AML-193 (cell line): Measurements from ENCODE around the gene KLHL33.
"Not testable (repeated sequence)": the region's sequence is repeated elsewhere in the genome, so short reads cannot be mapped to it uniquely, and the experiment has no call there.

Experiments used
- DNase-seq, 2 experiments: peaks; one replicate each; lab custom pipeline; 2025; lab: John Stamatoyannopoulos, UW

The KLHL33 gene

DNA sequence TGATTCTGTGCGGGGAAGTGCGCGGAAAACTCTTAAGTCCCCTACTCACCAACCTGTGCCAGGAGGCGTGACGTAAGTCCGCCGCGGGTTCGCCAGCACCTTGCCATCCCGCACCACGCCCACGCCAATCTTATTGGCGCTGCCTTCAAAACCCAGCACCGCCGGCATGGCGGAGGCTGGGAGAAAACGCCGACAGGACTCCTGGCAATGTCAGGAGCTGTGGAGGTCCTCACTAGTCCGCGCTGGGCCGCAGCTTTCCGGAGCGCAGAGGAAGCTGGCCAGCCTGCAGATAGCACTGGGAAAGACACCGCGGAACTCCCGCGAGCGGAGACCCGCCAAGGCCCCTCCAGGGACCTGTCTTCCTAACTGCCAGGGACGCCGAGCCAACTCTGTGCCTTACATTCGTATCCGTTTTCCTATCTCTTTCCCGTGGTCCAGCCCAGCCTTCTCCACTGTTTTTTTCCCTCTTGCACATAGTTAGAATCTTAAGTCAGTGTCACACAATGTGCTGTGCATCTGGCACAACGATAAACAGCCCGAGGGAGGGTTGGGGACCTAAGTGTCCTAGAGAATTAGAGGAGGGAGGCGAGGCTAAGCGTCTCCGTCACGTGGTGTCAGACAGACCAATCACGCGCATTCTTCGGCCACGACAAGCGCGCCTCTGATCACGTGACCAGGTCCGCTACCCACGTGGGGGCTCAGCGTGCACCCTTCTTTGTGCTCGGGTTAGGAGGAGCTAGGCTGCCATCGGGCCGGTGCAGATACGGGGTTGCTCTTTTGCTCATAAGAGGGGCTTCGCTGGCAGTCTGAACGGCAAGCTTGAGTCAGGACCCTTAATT lies 18.8 kb upstream of the KLHL33 start, which contains the start of the genes APEX1 and OSGEP:
Gene APEX1, plus strand, starts transcription at position 711 of the 839 bp plus-strand sequence. CDS start 420 bp downstream, outside the sequence.
Gene OSGEP, minus strand, starts transcription at position 297 of the 839 bp plus-strand sequence. Its CDS starts 129 bp downstream, at position 168.
- peak; percentile 96 to 97 for DNase-seq

DNA sequence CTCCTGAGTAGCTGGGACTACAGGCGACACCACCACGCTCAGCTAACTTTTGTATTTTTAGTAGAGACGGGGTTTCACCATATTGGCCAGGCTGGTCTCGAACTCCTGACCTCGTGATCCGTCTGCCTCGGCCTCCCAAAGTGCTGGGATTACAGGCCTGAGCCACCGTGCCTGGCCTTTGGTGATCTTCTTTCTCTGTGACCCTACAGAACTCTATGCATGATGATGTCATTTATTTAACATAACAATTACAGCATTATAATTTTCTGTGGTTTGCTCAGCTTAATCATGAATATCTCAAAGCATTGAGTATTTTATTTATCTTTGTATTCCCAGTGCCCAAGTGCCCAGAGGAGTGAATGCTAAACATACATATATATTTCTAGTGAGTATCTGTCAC lies 16.9 kb upstream of the KLHL33 start:
- DNase-seq = not testable (repeated sequence)

DNA sequence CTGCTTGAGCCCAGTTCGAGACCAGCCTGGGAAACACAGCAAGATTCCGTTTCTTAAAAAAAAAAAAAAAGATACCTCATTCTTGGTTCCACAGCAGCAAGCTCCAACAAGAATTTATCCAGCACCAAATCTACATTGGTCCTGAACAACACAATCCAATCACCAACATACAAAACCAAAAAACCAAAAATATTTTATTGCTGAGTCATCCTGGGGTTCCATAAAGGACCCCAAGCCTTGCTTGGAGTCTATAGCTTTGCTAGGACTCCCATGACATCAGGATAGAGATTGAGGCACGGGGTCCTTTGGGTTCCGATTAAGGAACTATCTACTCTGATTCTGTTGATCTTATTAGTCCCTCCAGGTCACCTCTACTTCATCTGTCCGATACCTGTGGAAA lies 10.9 kb upstream of the KLHL33 start:
- no peak for DNase-seq

DNA sequence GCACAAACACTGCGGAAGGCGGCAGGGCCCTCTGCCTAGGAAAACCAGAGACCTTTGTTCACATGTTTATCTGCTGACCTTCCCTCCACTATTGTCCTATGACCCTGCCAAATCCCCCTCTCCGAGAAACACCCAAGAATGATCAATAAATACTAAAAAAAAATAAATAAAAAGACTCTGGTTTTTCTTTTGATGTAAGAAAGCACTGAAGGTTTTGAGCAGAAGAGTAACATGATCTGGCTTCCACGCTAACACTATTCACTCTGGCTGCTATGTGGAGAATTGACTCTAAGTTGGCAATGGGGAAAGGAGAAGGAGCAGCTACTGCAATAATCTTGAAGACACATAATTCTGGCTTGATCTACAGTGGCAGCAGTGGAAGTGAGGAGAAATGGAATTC lies 7.7 kb upstream of the KLHL33 start:
- not testable (repeated sequence) for DNase-seq

DNA sequence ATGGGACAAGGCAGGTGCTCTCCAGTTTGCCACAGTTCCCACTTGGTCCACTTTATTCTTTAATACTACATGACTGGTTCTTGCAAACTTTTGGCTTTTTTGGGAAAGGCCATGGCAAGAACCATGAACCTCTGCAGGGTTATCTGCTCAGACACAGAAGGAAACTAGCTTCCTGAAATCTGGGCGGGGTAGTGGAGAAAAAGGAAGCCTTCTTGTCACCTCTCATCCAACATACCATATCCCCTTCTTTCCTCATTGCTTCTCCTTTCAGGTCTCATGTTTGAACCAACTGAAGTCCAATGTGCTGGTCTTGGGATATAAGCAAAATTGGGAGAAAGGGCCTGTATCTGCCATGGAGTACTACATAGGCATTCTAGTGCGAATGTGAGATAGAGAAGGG lies 5.5 kb upstream of the KLHL33 start:
- no peak for DNase-seq

DNA sequence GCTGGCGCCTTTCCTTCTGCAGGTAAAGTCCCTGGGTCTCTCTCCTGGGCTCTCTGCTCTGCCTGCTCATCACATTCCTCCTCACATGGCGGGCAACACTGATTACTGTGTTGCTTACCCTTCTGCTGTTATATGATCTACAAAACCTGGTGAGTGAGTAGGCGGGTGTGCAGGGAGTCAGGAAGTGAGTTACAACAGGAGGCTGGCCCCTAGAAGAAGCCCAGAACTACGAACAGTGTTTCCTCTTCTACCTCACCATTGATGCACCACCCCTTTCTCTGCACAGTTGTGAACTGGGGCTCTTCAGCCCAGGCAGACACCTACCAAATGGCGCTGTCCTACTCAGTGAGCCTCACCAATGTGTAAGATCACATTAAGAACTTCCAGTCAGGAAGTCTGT lies 4.9 kb upstream of the KLHL33 start:
- DNase-seq = no peak

DNA sequence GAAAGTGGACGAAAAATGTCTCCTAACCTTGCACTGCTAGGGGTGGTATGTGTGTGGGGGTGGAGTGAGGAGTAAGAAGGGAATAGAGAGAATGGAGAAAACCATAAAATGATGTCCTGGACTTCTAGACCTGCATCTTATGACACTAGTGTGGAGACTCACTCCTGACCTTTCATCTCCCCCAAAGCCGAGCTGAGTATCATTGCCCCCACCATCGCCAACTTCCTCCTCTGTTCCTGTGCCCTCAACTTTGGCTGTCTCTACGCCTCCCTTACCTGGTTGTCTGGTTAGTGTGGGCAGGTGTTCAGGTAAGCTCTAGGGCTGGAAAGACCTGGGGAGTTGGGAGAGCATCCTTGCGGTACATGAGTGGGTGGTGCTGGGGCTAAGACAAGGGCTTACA lies 4.5 kb upstream of the KLHL33 start:
- no peak for DNase-seq

DNA sequence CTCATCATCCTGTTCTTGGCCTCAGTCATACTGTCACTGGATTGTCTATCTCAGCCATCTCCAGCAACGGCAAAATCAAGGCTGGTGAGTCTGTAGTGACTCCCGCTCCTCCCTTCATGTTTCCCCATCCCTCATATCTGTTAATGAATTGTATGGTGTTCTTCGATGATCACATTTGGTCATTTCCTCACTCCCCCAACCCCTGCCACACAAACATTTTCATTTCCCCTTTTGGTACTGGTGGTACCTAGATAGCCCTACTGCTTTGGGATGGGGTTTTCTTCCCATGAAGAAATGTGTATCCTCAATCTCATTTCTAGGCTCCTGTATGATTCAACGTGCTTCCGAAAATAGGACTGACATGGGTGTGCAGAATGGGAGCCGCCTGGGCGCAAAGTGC lies 2.7 kb upstream of the KLHL33 start:
- no peak for DNase-seq

DNA sequence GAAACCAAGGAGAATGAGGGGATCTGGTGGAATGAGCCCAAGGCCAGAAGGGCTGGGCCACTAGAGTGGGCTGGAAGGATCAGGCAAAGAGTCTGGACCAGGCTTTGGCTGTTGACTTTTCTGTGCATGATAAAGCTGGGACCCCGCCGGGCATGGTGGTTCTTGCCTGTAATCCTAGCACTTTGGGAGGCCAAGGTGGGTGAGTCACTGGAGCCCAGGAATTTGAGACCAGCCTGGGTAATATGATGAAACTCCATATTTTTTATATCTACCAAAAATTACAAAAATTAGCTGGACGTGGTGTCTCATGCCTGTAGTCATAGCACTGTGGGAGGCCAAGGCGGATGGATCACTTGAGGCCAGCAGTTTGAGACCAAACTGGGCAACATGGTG lies 393 bp upstream of the KLHL33 start:
- DNase-seq = no peak

DNA sequence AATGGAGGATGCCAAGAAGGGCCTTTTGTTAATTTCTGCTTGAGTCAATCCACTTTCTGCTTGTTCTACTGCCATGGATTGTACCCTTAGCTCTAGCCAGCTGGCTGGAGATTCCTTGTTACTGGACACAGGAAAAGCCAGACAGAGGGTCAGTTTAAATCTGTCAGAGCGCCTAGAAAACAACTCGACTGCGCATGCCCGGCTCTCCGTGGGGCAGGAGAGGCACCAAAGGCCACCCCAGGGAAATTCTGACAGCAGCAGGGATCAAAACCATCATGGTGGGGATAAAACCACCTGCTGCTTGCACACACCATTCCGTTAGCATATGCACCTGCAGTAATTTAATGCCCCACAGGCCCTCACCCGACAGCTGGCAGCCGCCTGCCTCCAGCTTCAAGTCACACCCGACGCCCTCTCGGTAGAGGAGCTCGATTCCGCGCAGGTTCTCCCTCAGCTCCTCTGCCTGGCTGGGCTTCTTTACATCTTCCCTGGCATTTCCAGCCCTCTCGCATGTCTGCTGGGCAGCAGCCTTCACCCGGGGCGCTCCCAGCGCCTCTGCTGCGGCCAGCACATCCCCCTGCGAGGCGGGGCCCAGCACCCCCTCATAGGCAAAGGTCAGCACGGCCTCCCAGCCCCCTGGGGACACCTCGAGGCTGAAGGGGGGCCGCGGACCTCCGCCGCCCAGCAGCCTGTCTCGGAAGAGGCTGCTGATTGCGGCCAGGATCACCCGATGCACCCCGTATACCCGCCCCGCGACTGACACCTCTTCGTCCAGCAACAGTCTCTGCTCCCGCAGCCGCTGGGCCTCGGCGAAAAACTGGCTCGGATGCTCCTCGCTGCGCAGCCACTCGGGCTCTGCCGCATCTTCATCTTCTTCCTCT lies 1.0 kb downstream of the KLHL33 start:
- DNase-seq = no peak

DNA sequence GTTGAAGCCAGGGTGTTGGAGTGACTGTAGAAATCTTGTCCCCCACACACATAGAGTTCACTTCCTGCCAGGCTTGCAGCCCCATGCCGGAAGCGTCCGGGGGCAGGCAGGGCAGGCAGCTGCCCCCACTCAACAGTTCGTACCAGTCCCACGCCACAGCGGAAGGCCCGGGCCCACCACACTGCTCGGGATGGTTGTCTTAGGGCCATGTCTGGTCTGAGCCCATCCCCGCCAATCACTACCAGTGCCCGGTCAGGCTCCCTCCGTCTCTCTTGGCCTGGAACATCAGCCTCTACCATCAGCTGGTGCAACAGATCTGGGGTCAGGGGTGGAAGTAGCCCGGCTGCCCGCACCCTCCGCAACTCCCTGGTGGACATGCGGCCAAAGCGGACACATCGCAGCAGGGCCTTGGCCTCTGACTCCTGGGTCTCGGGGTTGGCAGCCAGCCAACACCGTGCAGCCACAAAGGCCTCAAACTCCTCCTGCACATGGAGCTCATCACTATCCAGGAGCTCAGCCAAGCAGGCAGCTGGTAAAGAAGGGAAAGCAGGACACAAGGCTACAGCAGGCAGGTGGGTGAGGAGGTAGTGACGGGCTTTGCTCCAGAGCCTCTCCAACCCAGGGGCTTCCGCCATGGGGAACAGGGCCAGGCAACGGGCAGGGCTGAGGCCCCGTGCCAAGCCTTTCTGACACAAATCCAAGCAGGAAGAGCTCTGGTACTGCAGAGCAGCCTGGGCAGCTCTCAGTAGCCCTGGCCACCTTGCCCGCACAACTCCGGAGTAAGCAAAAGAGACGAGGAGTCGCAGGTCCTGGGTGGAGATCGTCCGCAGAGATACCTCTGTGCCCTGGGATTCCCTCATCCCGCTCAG lies 5.9 kb downstream of the KLHL33 start:
- no peak for DNase-seq

DNA sequence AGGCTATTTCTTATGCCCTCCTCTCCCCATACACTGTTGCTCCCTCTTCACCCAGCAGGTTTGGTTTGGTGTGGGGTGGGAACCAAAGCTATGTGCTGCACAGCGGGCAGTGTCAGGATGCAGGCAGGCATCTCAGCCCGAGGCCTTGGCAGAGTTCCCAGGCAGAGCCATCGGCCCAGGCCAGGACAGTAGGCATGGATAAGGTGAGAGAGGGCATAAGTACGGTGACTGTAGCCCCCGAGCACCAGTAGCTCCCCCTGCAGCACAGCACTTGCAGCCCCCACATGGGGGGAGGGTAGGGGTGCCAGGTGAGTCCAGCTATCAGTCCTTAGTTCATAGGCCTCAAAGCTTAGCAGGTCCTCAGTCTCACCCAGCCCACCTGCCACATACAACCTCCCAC lies 7.2 kb downstream of the KLHL33 start:
- no peak for DNase-seq

DNA sequence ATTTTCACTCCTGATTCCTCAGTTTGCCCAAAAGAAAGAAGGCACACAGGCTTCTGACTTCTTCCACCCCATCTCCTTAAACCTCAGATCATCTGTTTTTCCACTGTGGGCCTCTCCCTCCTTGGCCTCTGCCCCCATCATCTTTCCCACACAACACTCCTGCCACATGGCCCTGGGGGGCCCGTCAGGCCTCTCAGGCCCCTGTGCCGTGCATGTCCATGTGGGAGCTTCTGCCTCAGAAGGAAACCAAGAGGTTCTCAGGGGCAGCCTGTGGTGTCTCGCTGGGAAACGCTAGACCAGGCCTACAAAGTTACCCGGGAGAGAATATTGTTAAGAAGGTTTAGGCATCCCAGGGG lies 8.0 kb downstream of the KLHL33 start:
- DNase-seq = no peak

DNA sequence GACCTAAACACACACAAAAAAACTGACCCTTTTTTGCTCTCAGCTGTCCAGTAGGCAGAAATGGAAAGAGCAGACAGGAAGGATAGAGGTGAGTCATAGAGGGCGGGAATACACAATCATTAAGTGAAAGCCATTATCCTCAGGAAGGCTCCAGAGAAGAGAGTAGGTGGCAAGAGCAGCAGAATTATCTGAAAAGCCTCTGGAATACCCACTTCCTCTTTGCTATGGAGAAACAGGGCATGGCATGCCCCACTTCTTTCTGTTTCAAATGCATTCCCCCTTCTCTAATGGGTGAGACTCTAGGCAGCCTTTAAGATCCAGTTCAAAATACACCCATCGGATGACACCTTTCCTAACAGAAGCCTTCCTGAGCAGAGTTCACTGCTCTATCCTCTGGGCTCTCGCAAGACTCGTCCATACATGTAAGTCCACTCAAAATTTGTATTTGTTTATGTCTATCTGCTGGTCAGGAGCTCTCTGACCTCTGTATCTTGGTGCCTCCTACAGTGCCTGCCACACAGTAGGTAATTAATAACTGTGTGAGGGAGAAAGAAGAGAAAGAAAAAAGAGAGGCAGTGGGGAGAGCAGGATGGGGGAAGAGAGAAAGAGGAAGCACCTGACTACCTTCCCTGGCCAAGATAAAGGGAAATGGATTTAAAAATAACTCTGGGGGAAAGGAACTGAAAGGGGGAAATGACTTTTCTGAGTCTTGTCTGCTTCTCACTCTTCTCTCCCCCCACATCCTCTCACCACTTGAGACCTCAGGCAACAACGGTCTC lies 8.5 kb downstream of the KLHL33 start:
- peak; percentile 66 to 69 for DNase-seq

DNA sequence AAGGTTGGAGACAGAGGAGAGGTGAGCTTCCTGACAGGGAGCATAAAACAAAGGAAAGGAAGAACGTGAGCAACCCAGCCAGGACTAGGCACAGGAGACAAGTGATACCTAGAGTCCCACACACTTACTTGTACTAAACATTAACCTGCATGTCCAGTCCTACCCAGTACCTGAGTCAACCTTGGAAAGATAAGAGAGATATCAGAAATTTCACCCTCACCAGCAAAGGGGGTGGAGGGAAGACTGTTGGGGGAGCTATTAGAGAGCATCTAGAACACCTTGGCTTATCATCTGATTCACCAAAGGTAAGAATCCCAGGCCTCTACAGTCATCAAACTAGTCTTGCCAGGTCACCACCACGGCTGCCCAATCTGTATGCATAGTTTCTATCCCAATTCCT lies 11.1 kb downstream of the KLHL33 start:
- DNase-seq = no peak

DNA sequence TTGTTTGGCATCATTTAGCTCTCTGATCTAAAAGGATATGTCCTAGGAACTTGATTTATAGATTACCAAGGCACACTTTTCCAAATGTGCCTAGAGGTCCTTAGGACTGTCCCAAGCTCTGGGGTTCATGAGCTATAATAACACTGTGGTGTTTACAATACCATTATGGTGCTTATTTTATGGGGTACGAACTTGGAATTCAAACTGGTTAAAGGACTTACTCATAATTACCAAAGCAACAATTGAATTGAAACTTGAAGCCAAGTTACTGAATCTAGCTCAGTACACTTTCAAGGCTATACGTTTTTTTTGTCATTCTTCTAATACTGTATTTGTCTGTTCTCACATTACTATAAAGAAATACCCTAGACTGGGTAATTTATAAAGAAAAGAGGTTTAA lies 13.1 kb downstream of the KLHL33 start:
- no peak for DNase-seq

DNA sequence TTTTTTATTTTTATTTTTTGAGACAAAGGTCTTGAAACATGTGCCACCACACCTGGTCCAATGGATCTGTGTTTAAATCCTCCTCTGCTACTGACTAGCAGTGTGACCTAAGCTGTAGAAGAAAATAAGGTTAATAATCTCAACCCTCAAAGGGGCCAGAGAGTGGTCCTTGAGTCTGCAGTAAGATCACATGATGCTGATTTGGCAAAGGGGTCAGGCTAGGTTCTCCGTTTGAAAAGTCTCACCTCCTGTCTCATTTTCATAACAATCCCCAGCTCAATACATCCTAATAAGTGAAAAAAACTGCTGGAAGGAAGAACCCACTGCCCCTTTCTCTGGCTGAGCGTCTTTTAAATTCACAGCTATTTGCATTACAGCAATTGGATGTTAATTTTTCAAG lies 14.7 kb downstream of the KLHL33 start:
- DNase-seq = no peak

DNA sequence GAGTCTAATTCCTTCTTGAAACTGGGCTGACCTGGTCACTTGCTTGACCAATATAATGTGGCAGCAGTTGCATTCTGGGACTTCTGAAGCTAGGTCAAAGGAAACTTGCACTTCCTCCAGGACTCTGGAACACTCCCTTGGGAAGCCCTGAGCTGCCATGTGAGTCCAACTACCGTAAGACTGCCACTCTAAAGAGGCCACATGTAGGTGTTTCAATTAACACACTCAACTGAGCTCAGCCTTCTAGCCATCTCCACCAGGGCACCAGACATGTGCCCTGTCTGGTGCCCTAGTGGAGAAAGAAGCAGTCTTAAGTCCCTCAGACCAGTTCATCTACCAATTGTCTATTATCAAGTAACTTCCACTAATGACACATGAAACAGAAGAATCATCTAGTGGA lies 16.5 kb downstream of the KLHL33 start:
- no peak for DNase-seq

DNA sequence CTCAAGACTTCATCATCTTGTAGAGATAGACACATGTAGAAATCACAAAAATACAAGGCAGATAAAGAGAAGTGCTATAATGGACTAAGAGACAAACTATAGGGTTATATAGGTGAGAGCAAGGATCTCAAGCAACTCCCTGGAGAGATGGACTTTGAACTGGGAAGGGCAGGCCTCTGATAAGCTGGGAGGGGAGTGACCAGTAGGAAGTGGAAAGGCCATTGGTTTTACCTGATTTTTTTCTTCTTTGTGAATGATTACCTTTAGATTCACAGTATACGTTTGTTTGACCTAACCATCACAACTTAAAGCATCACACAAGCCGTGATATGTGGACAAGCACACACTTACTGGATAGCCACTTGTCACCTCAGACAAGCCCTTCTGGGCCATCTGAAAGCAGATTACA lies 17.5 kb downstream of the KLHL33 start:
- no peak for DNase-seq

DNA sequence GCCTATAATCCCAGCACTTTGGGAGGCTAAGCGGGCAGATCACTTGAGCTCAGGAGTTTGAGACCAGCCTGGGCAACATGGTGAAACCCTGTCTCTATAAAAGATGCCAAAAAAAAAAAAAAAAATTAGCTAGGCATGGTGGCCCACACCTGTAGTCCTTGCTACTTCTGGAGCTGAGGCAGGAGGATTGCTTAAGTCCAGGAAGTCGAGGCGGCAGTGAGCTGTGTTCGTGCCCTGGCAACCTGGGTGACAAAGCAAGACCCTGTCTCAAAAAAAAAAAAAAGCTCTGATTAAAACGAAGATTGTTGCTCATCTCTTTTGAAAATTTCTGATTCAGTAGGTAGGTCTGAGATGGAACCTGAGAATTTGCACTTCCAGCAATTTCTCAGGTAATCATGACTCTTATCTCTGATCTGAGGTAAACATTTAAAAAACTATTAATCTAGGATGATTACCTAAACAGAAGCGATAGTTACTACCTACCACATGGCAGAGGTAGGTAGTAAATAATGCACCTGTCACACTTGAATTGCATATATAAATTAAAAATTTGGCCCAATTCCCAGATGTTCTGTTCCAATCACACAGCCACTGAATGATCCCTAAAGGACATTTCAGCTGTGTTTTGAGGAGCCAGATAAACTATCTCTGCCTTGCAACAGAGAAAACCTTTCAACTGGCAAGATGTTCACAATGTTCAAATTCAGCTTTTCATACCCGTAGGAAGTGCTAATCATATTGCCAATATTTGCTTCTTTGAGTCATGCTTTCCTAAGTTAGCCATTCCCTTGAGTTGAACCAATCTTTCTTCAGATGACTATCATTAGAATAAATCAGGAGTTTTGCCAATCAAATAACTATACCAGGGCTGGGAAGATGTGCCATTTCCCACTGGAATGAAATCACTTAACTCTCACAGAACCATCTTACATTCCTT lies 18.4 kb downstream of the KLHL33 start:
- no peak for DNase-seq
